ENCODE results near the gene EIF5AL1.
"Not testable (repeated sequence)": the region's sequence is repeated elsewhere in the genome, so short reads cannot be mapped to it uniquely, and the experiment has no call there.

Gene EIF5AL1

DNA sequence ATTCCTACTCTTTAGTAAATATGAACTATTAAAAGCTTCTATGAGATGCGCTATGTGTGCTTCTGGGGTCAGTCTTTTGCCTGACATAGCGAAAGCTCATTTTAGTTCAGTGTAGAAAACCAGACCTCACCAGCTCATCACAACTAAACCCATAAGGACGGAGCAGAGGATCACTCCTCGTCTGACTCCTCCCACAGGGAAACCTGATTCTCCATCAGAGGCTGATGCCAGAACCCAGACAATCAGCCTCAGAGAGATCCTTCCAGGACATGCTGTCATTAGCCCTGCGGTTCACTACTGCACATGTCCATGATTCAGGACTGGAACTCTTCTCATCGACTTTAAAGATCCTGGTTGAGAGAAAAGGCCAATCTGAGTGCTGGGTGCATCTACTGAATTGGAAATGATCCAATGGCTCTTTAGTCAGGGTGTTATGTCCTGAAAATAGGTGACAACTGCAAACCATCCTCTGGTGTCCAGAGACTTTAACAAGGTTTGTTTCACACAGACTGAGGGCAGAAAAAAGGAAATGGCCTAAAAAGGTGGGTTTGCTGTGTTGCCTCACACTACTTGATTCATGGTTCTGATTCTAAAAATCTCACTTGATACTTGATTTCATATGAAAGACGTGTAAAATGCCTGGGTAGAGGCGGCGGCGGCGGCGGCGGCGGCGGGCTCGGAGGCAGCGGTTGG lies at the start of gene EIF5AL1:
Gene EIF5AL1 (plus strand): TSS at position 643 of the 693 bp plus-strand sequence. CDS start 117 bp downstream, outside the sequence.
- H3K9me3 ChIP-seq (ENCODE audit: control insufficient read depth, low read length); H3K9ac ChIP-seq (ENCODE audit: low read length); H3K36me3 ChIP-seq (ENCODE audit: control insufficient read depth, insufficient read depth, low read length); H3K4me3 ChIP-seq (ENCODE audit: low read length); H3K4me1 ChIP-seq (ENCODE audit: control insufficient read depth, insufficient read depth, low read length); H3K27me3 ChIP-seq (ENCODE audit: control insufficient read depth, insufficient read depth, low read length): not testable (repeated sequence)

GRCh38 chr10:79463578-79464496 lies 48.5 kb upstream of the EIF5AL1 start:
- H3K27me3 ChIP-seq (ENCODE audit: control insufficient read depth, insufficient read depth, low read length), result no peaks in the 10 kb centered on the region
- H3K36me3 ChIP-seq (ENCODE audit: control insufficient read depth, insufficient read depth, low read length), result no peaks in the 10 kb centered on the region
- H3K4me3 ChIP-seq (ENCODE audit: low read length), result no peak overlapping the region

DNA sequence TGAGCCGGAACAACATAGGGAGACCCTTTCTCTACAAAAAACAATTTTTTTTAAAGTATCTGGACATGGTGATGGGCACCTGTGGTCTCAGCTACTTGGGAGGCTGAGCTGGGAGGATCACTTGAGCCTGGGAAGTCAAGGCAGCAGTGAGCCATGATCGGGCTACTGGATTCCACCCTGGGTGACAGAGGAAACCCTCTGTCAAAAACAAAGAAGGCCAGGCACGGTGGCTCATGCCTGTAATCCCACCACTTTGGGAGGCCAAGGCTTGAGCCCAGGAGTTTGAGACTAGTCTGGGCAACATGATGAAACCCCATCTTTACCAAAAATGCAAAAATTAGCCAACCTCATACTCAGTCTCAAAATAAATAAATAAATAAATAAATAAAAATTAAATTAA lies 47.0 kb upstream of the EIF5AL1 start:
- Histone ChIP-seq H3K36me3 (ENCODE audit: control insufficient read depth, insufficient read depth, low read length) (no peaks in the 10 kb centered on the region), H3K9ac (ENCODE audit: low read length) (no peak overlapping the region), H3K4me1 (ENCODE audit: control insufficient read depth, insufficient read depth, low read length) (no peaks in the 10 kb centered on the region), H3K4me3 (ENCODE audit: low read length) (no peak overlapping the region), H3K9me3 (ENCODE audit: control insufficient read depth, low read length) (no peaks in the 10 kb centered on the region), H3K27me3 (ENCODE audit: control insufficient read depth, insufficient read depth, low read length) (no peaks in the 10 kb centered on the region)

More at GRCh38 chr10:79463578-79464496, 48.5 kb upstream of the EIF5AL1 start:
- Histone ChIP-seq H3K9ac (ENCODE audit: low read length) (no peak overlapping the region), H3K4me1 (ENCODE audit: control insufficient read depth, insufficient read depth, low read length) (no peaks in the 10 kb centered on the region), H3K9me3 (ENCODE audit: control insufficient read depth, low read length) (no peaks in the 10 kb centered on the region)

DNA sequence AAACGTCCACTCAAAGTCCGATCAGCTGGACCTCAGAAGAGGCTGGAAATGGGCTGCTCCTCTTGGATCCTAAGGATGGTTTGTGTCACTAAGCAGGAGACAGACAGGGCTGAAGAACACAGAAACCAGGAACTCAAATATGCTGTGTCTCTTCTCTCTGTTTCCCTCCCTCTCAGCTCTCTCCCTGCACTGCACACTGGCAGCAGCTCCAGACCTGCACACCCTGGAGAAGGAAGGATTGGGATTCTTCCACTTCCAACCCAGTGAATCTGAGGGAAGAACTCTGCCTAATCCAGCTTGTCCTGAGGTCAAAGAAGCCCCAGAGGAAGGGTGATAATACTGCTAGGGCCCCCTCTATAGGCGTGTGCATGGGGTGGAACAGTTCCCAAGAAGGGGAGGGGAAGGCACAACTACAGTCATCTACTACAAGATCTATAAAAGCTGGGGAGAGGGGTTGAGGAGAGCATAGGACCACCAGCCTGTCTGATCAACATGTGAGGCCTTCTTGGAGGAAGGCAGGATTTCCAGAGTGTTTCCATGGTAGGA lies 44.2 kb upstream of the EIF5AL1 start:
- H3K36me3 ChIP-seq (ENCODE audit: control insufficient read depth, insufficient read depth, low read length), result no peaks in the 10 kb centered on the region
- H3K9me3 ChIP-seq (ENCODE audit: control insufficient read depth, low read length), result no peaks in the 10 kb centered on the region
- no peak overlapping the region for H3K9ac ChIP-seq (ENCODE audit: low read length)
- H3K27me3 ChIP-seq (ENCODE audit: control insufficient read depth, insufficient read depth, low read length), result no peaks in the 10 kb centered on the region
- no peaks in the 10 kb centered on the region for H3K4me1 ChIP-seq (ENCODE audit: control insufficient read depth, insufficient read depth, low read length)
- no peak overlapping the region for H3K4me3 ChIP-seq (ENCODE audit: low read length)

DNA sequence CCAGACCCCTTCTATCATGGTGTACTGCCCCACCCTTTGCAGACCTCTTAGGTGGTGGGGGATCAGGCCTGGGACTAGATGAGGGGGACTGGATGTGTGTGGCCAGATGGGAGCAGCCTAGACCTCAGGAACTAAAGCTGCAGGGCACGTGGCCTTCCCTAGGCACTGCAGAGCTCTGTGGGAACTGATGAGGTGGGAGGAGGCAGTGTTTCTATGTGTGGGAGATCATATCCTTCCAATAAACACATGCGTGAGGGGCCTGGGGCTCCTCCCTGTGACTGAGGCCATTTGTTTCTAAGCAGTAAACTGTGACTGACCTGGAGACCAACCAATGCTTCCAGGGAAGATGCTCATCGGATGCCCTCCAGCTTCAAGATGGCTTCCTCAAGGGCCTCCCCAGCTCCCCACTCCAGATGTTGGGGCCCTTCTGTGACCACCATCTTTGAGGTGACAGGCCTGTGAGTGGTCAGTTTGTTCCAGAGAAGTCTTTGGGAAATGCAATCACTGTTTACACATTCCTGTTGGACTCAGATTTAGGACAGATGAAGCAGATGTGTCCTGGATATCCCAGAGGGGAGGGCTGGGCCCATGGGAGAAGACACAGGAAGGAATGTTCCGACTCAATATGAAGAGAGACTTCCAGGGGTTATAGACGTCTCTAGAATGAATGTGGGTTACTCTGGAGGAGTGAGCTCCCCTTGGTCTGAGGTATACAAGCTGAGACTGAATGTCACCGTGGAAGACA lies 43.3 kb upstream of the EIF5AL1 start:
- H3K4me1 ChIP-seq (ENCODE audit: control insufficient read depth, insufficient read depth, low read length), result no peaks in the 10 kb centered on the region
- H3K36me3 ChIP-seq (ENCODE audit: control insufficient read depth, insufficient read depth, low read length), result no peaks in the 10 kb centered on the region
- no peak overlapping the region for H3K9ac ChIP-seq (ENCODE audit: low read length)
- H3K4me3 ChIP-seq (ENCODE audit: low read length), result no peak overlapping the region
- H3K9me3 ChIP-seq (ENCODE audit: control insufficient read depth, low read length), result no peaks in the 10 kb centered on the region
- H3K27me3 ChIP-seq (ENCODE audit: control insufficient read depth, insufficient read depth, low read length), result no peaks in the 10 kb centered on the region

GRCh38 chr10:79470096-79470495 lies 42.2 kb upstream of the EIF5AL1 start:
- Histone ChIP-seq H3K36me3 (ENCODE audit: control insufficient read depth, insufficient read depth, low read length) (no peaks in the 10 kb centered on the region), H3K9ac (ENCODE audit: low read length) (no peak overlapping the region), H3K4me3 (ENCODE audit: low read length) (no peak overlapping the region), H3K9me3 (ENCODE audit: control insufficient read depth, low read length) (no peaks in the 10 kb centered on the region), H3K27me3 (ENCODE audit: control insufficient read depth, insufficient read depth, low read length) (no peaks in the 10 kb centered on the region), H3K4me1 (ENCODE audit: control insufficient read depth, insufficient read depth, low read length) (no peaks in the 10 kb centered on the region)

DNA sequence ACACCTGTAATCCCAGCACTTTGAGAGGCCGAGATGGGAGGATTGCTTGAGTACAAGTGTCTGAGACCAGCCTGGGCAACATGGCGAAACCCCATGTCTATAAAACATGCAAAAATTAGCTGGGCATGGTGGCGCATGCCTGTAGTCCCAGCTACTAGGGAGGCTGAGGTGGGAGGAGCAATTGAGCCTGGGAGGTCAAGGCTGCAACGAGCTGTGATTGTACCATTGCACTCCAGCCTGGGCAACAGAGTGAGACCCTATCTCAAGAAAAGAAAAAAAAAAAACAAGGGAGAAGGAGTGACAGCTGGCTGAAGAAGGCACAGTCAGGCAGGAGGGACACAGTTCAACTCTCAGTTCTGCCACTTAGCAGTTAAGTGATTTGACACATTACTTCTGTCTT lies 40.6 kb upstream of the EIF5AL1 start:
- Histone ChIP-seq H3K4me3 (ENCODE audit: low read length) (no peak overlapping the region), H3K9ac (ENCODE audit: low read length) (no peak overlapping the region), H3K36me3 (ENCODE audit: control insufficient read depth, insufficient read depth, low read length) (no peaks in the 10 kb centered on the region), H3K27me3 (ENCODE audit: control insufficient read depth, insufficient read depth, low read length) (no peaks in the 10 kb centered on the region), H3K4me1 (ENCODE audit: control insufficient read depth, insufficient read depth, low read length) (no peaks in the 10 kb centered on the region), H3K9me3 (ENCODE audit: control insufficient read depth, low read length) (no peaks in the 10 kb centered on the region)

DNA sequence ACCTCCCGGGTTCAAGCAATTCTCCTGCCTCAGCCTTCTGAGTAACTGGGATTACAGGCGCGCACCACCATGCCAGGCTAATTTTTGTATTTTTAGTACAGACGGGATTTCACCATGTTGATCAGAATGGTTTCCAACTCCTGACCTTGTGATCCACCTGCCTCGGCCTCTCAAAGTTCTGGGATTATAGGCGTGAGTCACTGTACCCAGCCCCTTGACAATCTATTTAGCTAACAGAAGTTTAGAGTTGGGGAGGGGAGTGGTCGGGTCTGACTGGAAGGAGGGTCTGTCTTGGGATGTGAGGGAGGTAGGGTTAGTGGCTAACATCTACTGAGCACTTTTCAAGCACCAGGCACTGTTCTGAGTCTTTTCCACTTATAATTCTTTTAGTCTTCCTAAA lies 39.9 kb upstream of the EIF5AL1 start:
- H3K4me3 ChIP-seq (ENCODE audit: low read length), result no peak overlapping the region
- H3K9ac ChIP-seq (ENCODE audit: low read length), result no peak overlapping the region
- H3K36me3 ChIP-seq (ENCODE audit: control insufficient read depth, insufficient read depth, low read length), result no peaks in the 10 kb centered on the region
- H3K9me3 ChIP-seq (ENCODE audit: control insufficient read depth, low read length), result no peaks in the 10 kb centered on the region
- H3K27me3 ChIP-seq (ENCODE audit: control insufficient read depth, insufficient read depth, low read length), result no peaks in the 10 kb centered on the region
- no peaks in the 10 kb centered on the region for H3K4me1 ChIP-seq (ENCODE audit: control insufficient read depth, insufficient read depth, low read length)

DNA sequence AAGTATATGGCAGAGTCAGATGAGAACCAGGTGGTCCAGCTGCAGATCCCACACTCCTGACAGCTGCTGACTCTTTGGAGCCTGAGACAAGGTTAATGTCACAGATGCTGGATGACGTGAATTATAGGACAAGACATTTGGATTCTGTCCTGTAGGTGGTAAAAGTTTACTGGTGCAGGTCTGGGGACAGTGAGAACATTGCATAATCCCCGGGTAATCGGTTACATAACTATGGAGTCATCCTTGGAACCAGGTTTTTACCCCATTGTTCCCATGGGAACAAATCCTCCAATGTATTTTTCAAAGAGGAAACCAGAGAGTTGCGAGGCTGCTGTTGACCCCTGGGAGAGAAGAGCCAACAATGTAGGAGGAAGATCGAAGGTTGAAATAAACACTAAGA lies 39.4 kb upstream of the EIF5AL1 start:
- H3K4me1 ChIP-seq (ENCODE audit: control insufficient read depth, insufficient read depth, low read length), result no peaks in the 10 kb centered on the region

DNA sequence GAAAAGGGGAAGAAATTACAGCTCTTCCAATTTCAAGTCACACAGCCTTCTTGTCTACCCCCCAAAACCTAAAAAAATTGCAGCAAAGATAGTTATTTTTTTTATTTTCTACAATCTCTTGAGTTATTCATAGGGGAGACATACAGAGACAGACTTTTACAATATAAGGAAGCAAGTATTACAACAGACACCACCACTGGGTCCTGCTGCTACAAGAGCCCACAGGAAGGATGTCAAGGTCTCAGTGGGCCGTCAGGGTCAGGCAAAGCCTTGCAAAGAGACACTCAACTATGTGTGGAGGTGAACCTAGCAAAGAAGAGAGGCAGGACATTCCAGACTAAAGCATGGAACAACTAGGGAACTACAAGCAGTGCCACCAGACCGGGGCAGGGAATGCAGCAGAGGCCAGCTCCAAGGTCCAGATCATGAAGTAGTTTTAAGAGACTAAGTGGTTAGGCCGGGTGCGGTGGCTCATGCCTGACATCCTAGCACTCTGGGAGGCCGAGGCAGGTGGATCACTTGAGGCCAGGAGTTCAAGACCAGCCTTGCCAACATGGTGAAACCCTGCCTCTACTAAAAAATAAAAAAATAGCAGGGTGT lies 38.7 kb upstream of the EIF5AL1 start:
- H3K9me3 ChIP-seq (ENCODE audit: control insufficient read depth, low read length), result no peaks in the 10 kb centered on the region
- no peak overlapping the region for H3K4me3 ChIP-seq (ENCODE audit: low read length)
- H3K27me3 ChIP-seq (ENCODE audit: control insufficient read depth, insufficient read depth, low read length), result no peaks in the 10 kb centered on the region
- no peak overlapping the region for H3K9ac ChIP-seq (ENCODE audit: low read length)
- H3K36me3 ChIP-seq (ENCODE audit: control insufficient read depth, insufficient read depth, low read length), result no peaks in the 10 kb centered on the region
- H3K4me1 ChIP-seq (ENCODE audit: control insufficient read depth, insufficient read depth, low read length), result no peaks in the 10 kb centered on the region

More for the DNA sequence above, 39.4 kb upstream of the EIF5AL1 start:
- H3K4me3 ChIP-seq (ENCODE audit: low read length), result no peak overlapping the region
- H3K9ac ChIP-seq (ENCODE audit: low read length), result no peak overlapping the region
- no peaks in the 10 kb centered on the region for H3K27me3 ChIP-seq (ENCODE audit: control insufficient read depth, insufficient read depth, low read length)
- no peaks in the 10 kb centered on the region for H3K9me3 ChIP-seq (ENCODE audit: control insufficient read depth, low read length)
- no peaks in the 10 kb centered on the region for H3K36me3 ChIP-seq (ENCODE audit: control insufficient read depth, insufficient read depth, low read length)

DNA sequence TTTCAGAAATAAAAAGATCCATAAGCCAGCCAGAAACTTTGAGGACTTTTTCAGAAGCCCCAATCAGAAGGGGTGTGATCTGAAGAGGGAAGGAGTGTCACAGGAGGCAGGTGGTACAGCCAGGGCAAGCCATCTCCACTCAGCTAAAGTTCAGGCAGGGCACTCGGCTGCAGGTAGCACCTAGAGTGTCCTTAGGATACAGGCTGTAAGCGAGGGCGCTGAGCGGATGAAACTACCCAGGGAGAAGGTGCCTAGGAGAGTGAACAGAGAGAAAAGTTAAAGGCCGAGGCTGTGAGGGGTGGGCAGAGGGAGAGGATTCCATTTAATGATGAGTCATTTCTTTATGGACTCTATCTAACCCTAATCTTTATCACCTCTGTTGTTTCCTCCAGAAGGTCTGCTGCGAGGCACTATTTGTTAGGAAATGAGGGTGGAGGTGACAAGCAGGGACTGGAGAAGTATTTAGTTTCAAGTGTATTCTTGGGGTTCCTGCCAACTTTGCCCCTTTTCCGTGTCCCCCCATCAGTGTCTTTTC lies 37.1 kb upstream of the EIF5AL1 start:
- Histone ChIP-seq H3K27me3 (ENCODE audit: control insufficient read depth, insufficient read depth, low read length) (no peaks in the 10 kb centered on the region), H3K9me3 (ENCODE audit: control insufficient read depth, low read length) (no peaks in the 10 kb centered on the region), H3K4me1 (ENCODE audit: control insufficient read depth, insufficient read depth, low read length) (no peaks in the 10 kb centered on the region), H3K36me3 (ENCODE audit: control insufficient read depth, insufficient read depth, low read length) (no peaks in the 10 kb centered on the region), H3K4me3 (ENCODE audit: low read length) (no peak overlapping the region), H3K9ac (ENCODE audit: low read length) (no peak overlapping the region)

Measured in mucosa of stomach (tissue), 1 donor.